ENCODE measurements around the gene SPINK6.

SPINK6 gene

DNA sequence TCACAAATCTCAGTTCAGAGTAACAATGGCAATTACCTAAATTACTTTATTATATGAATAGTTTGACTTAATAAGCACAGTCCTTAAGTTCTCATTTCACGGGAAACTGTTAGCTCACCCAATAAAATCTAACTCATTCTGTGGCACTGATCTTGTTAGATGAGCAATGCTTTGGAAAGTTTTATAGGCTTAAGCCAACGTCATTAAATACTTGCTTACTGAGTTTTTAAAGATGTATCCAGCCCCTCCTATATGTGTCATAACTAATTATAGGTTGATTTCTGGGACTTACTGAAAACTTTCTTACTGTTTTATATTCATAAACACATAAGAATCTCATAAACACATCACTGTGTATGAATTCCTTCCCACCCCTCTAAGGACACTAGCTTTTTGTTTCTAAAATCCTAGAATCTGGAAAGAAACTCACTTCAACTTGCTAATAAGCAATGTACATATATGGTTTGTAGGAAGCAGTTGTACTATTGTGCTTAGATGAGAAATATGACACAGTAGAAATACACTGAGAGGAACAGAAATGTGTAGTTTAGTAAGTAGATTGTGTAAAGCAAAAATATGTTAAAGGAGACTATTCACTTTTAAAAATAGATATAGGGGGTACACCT, 21.4 kb downstream of the SPINK6 start:
- DNase-seq: no peak

DNA sequence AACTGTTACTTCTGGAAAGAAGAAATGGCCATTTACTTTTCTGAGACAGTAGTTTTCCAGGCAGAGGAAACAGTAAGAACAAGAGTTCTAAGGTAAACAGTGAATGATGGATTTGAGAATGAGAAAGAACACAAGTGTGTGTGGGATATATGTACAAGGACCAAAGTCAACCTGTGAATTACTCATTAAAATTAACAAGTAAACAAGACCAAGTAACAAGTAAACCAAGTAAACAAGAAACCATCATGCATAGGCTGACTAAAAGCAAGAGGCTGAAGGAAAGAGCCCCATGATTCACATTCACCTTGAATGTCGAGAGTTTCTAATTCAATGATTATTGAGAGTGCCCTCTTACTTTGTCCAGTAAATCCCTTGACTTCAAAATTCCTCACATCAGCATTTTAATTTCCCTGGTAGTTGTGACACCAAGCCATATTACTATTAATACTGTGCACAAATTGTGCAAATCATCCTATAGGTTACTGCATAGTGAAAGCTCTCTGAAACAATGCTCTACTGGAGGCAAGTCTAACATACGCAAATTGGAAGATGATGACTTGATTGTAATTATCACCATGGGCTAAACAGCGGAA, 25.6 kb downstream of the SPINK6 start:
- DNase-seq: no peak

DNA sequence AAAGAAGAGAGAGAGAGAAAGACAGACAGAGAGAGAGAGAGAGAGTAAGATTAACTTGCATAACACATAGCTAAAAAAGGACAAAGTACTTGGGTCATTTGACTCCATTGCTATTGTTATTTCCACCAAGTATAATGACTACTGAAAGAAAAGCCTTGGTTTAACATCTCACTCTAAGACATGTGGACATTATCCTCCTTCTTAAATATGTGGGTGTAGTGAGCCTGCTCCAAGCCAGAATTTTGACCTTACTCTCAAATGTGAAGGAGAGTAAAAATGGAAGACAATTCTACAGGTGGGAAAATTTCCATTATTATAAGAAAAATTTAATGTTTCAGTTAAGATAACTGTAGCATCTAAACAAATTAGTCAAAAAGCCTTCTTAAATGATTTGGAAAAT, 27.0 kb downstream of the SPINK6 start:
- DNase-seq: no peak

DNA sequence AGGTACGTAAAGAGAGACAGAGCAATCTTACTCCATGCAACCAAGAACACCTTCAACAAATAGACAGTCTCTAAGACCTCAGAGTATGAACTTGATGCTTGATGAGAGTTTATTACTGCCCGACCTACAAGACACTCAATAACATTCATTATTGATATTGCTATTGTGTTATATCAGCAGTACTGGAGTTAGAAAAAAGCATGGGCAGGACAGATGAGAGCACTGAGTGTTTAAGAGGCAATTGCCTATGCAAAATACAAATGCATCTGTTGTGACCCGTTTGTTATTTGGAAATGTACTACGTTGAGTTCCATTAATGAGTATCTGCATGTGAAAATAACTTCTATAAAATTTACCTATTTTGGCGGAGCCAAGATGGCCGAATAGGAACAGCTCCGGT, 27.4 kb downstream of the SPINK6 start:
- DNase-seq: no peak

DNA sequence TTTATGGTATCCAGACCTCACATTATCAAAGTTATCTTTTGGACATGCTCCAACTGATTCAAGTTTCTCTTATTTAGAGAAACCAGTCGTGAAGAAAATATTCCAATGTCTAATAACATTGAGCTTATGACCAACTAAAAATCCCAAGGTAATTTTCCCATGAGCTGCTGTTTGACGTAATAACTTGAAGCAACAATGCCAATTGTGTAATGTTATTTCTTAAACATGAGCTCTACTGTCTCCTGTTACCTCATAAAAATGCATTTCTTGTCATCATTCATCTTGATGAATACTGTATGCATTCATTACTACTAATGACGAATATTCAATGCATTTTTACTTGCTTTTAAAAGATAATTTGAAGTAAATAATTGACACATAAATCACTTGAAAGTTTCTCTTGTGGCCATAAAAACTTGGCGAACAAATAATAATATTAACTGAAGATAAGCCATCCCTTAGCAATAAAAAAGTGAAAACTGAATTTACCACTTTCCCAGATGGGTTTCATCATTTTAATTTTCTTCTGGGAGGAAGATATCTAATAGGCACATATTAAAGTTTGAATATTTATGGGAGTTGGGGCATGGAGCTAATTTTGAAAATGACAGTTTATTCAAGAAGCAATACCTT, 35.1 kb downstream of the SPINK6 start:
- no peak for DNase-seq

DNA sequence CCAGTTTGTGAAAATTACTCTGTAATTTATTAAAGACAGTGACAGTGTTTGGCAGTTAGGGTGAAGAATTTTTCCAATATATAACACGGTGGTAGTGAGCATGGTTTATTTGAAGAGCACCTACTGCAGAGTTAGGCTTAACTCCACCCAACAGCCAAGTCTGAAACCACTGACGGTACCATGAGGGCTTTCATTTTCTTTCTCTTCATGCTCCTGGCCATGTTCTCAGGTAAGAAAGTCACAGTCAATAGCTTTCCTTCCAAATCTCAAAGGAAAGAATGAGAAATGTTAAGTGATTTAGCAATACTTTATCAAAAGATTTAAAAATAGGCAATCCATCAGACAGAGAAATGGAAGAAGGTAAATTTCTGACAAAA, 35.6 kb downstream of the SPINK6 start, which contains the start of gene MARCOL:
Gene MARCOL, plus strand, starts transcription at position 108 of the 377 bp plus-strand sequence. Its CDS starts 73 bp downstream, at position 181.
- DNase-seq: no peak

DNA sequence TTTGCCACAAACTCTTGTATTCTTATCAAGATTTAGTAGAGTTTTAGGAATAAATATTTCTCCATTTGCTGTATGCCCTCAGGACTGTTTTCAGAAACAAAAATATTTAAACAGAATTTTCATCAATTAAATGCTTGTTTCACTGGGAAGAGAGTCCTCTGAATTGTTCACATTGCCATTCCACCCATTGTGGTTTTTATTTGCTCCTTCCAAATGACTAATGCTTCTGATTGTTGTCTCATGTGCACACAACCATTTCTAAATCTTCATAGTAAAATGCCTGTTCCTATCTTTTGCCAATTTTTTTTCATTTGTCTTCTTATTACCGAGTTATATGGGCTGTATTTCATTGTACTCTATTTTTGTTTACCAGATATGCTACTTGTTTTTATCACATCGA, 46.1 kb downstream of the SPINK6 start:
- no peak for DNase-seq

DNA sequence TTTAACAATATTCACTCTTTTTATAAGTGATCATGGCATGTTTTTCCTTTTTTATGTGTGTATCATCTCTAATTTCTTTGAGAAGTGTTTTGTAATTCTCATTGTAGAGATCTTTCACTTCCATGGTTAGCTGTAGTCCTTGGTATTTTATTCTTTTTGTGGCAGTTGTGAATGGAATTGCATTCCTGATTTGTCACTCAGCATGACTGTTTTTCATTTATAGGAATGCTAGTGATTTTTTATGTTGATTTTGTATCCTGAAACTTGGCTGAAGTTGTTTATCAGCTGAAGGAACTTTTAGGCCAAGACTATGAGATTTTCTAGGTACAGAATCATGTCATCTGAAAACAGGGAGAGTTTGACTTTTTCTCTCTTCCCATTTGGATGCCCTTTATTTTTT, 52.6 kb downstream of the SPINK6 start:
- no peak for DNase-seq

DNA sequence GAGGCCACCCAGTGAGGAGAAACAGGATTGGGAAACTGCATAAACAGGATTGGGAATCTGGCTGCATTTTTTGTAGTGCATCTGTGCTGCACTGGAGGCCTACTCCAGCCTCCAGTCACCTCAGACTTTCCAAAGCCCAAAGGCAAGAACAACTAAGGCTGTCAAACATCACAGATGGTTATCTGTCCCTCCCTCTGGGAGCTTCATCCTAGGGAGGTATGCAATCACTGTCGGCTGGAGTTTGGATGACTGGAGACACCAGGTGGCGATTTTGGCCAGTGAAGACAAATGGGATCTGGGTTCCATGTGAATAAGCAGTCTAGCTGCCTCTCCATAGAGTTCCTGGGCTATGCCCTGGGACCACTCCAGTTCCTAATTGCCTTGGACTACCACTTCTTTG, 56.4 kb downstream of the SPINK6 start:
- no peak for DNase-seq

DNA sequence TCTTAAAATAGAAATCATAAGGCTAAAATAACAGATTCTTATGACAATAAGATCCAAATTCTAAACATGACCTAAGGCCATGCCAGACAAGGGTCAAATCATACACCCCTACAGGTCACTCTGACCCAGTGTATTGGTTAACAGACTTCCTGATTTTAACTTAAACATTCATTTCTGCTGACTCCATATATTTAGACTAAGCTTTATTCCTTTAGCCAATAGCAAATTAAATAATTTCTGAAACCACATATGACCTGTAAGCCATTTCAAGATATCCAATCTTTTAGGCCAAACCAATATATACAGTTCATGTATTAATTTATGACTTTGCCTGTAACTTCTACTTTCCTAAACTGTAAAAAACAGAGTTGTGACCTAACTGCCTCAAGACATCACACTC, 58.4 kb downstream of the SPINK6 start:
- no peak for DNase-seq
